Central memory CD4-positive, alpha-beta T cell (primary cell): ENCODE measurements around the gene PRPF40A.

Experiments
- DNase-seq: peaks from one replicate; pipeline ENCODE4 v3.0.0; 2022

The PRPF40A gene

DNA sequence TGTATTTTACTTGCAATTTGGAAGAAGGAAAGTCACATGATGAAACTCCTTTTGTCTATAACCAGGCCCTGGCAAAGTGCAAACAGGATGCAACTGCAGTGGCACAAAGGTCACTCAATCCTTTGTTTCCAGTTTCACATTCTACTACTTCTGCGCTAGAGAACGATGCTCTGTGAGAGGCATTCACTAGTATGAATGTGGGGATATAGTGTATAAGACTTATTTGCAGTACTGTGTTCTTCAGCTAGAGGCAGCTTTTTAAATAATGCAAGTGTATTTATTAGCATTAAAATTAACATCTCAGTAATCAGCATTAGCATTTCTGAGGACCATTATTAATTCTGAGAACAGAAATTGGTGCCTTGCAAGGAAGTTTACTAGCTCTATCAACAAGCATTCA lies 68.9 kb downstream of the PRPF40A start:
- DNase-seq: no peak

DNA sequence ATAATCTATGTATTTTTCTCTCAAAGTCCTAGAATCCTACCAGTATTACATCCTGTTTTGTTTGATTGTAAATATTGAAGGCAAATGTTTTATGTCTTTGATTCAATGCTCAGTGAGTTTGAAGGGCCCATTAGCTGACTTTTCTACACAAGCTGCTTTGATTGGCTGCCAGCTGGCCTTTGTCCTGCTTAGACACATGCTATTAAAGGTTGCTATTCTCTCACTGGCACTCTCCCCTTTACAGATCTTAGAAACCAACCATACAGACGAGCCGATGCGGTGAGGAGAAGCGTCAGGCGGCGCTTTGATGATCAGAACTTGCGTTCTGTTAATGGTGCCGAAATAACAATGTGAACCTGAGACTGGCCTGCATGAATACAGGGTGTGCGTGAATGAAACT lies 69.7 kb downstream of the PRPF40A start:
- no peak for DNase-seq

DNA sequence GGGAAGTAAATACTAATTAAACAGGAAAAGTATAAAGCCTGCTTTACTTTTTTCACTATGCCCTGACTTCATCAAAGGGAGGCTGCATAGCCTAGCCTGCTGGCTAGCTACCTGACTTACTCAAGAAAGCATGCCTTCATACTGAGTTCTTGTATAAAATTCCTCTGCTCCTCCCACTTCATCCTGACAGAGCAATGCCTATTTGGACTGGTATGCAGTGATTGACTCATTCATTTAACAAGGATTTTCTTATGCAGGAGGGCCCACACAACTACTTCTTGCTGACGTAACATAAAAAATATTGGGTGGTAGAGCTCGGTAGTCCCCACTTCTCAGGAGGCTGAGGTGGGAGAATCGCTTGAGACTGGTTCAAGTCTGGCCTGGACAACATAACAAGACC lies 70.5 kb downstream of the PRPF40A start:
- DNase-seq: no peak

DNA sequence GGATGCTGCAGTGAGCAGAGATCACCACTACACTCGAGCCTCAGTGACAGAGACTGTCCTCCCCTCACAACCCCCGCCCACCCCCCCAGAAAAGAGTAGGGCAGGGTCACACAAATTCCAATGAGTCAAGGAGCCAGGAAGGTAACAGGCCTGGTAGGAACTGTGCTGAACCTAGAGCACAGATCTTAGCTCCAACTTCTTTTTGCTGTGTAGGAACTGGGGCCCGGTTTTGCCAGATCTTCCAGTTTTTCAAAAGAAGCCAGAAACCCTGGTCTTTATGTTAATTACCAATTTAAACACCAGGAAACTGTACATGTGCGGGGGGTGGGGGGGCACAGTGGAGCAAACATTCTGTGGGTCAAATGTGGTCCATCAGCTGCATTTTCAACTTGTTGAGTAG lies 71.0 kb downstream of the PRPF40A start:
- no peak for DNase-seq

- DNase-seq: no peak
Observed at GRCh38 chr2:152644189-152644873, 72.9 kb downstream of the PRPF40A start.

GRCh38 chr2:152638590-152638989 lies 78.7 kb downstream of the PRPF40A start:
- DNase-seq: no peak

GRCh38 chr2:152638056-152638455 lies 79.2 kb downstream of the PRPF40A start:
- no peak for DNase-seq

DNA sequence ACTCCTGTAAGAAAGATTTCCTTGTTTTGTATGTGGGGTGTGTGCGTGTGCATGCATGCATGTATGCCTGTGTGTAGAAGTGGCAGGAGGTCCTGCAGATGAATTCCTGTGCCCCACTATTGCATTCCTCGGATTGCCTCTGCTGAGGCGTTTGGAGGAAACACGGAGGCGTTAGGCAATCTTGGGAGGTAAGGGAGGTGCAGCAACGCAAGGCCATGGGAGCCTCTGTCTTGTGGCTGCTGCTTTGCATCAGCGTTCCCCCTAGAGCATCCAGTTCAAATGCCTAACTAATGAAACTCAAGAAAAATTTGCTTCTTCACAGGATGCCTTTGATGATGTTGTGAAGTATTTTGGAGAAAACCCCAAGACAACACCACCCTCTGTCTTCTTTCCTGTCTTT lies 80.0 kb downstream of the PRPF40A start:
- no peak for DNase-seq

GRCh38 chr2:152635635-152636298 lies 81.5 kb downstream of the PRPF40A start:
- DNase-seq: peak; percentile 46

DNA sequence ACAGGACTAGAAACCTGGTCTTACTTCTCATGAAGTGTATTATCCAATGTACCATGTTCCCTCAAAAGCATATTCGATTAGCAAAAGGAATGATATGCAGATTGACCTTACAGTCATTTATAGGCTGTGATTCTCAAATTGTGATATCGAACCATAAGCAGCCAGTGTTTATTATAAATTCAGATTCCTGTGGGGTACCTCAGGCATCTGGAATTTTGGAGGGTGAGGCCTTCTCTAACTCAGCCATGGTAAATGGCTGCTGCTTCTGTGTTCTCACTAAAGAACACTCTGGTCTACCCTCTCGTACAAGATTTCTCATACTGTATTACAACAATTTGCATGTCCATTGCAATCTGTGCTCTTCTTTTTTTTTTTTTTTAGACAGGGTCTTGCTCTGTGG lies 84.5 kb downstream of the PRPF40A start:
- DNase-seq: no peak

DNA sequence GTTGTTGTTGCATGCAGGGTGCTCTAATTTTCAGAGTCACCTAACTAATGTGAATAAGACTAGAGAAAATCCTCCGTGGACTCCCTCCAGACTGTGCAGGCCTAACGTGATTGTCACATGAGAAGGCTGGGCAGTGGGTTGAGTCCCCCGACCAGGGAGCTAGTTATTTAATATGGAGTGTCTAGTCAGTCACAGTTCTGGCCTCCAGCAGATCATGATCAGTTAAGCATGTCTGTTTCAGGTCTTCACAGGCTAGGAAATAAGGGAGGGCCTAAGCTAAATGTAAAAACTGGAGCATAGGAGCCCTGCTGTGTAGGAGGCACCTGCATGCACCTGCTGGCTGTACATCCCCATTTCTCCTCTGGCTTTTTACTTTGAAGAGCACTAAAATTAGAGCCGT lies 86.8 kb downstream of the PRPF40A start:
- no peak for DNase-seq

DNA sequence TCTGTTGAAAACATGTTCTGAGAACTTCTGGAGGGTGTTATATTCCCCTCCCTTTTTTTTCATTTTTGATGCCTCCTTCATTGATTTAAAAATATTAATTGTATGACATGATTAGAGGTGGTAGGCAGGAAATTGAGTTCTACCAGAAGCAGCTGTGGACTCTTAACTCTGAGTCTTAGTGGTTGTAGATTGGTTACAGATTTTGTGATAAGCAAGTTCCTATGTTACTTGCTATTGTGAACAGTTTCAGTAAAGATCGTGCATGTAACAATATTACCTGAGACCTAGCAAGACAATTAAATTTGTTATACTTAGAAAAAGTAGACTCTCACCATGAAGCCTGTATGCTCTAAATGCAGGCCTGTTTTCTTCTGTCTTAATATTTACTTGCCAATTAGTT lies 88.1 kb downstream of the PRPF40A start:
- DNase-seq: no peak

DNA sequence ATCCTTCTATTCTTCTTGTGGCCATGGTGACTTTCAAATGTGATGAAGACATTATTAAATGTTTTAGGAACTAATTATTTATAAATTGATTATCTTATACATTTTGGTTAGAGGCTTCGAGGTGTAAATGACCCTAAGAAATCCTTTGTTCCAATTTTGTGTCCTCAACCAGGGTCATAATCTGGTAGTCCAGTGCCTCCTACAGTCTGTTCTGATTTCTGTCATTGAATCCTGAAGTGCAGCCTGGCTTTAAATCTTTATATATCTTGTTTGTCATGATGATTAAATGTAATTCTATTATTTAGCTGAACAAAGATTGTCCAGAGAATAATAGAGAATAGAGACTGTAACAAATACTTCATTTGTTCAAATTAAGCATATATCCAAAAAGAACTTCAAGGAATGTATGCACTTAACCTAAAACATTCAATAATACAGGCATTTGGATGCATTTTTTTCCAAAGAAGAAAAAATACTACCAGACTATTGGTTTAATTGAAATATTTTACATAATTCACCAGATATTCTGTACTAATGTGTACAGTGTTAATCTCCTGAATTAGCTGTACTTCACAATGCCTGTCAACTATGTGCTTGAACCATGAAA lies 89.8 kb downstream of the PRPF40A start:
- DNase-seq: no peak

DNA sequence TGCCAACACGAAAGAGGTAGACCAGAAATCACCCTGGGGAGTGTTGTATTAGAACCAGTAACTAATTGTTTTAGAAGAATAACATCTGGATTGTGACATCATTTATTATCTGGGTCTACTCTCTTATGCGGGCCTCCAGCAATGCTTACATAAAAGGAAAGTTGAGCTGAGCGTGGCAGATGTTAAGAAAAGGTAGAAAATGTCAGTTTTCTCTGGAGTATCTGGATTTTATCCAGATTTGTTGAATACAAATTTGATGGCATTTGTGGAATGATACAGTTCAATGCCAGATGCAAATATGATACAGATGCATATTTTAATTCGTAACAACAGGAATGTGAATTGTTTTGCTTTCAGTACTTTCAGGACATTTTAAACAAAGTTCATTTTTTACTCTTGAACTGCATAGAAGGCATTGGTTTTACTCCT lies 90.3 kb downstream of the PRPF40A start:
- DNase-seq: no peak

GRCh38 chr2:152624805-152625204 lies 92.5 kb downstream of the PRPF40A start:
- no peak for DNase-seq

DNA sequence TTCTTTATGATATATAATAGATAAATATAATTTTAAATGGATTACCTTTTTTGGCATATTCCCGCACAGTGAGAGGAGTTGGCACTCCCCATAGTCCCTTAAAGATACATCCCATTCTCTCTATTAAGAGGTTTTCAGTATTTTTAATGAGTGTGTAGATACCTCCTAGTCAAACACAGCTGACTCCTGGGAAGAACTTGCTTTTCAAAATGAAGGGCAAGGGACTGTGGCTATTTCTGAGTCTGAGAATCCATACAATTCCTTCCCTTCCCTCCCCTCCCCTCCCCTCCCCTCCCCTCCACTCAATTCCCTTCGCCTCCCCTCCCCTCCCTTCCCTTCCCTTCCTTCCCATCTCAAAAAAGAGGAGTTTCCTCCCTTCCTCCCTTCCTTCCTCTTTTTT lies 93.5 kb downstream of the PRPF40A start:
- no peak for DNase-seq

GRCh38 chr2:152623076-152623740 lies 94.1 kb downstream of the PRPF40A start:
- no peak for DNase-seq

- no peak for DNase-seq
Observed at GRCh38 chr2:152622219-152622618, 95.0 kb downstream of the PRPF40A start.

DNA sequence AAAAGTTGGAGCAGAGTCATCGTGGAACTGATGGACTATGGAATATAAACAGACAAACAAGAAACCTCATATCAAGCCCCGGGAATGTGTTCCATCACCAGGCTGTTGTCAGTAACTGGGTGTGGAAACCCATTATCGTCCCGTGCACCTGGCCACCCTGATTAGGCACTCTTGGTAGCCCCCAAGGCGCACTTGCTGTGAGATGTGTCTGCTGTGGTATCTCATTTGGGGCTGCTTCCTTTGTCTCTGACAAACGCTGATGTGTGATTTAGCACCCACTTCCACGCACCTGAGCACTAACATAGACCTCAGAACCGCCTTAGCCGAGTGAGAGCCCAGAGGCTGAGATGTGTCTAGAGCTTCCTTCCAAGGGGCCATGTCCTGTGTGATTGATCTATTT lies 96.3 kb downstream of the PRPF40A start:
- DNase-seq: no peak

GRCh38 chr2:152620208-152620607 lies 97.1 kb downstream of the PRPF40A start:
- DNase-seq: no peak

DNA sequence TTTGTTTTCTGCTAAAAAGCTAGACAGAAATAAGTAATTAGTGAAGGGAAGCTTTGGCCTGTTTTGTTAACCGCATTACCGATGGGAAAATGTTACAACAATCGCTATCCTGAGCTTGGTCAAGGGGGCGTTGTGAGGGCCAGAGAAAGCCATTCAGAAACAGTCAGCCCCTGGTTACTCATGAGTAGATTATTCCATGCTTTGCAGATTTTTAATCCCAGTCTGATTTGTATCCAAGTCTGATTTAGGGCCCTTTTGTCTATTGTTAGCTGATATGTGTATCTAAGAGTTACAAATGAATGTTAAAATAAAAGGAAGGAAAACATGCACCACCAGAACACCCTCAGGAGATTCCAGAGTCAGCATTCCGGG lies 99.1 kb downstream of the PRPF40A start:
- DNase-seq: no peak

DNA sequence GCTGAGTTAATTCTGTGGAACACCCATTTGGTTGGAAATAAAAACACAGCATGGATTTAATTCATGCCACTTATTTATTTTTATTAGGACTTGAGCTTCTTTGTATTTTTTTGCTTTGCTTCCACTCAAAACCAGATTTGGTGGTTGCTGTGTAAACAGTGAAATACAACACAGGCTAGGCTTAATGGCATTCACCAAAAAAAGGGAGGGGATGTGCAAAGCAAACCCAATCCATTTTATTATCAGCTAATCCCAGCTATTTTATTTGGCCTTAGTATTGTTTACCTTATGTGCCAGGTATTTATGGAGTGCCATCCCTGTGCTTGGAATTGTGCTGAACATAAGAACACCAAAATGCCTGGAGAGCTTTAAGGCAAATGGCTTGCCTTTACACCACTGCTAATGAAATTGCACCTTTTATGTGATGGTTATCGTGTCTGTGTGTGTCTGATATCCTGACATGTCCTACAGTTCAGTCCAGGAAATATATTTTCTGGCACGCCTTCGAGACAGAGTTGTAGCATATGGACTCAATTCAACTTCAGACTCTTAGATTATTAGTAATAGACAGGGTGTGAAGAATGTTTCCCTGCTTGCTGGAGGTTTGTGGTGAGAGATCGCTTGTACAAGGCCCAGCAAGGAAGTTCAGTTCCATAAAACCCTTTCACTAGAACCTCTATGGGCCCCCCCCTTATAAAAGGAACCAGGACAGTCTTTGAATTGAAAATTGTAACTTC lies 99.6 kb downstream of the PRPF40A start:
- DNase-seq: no peak

DNA sequence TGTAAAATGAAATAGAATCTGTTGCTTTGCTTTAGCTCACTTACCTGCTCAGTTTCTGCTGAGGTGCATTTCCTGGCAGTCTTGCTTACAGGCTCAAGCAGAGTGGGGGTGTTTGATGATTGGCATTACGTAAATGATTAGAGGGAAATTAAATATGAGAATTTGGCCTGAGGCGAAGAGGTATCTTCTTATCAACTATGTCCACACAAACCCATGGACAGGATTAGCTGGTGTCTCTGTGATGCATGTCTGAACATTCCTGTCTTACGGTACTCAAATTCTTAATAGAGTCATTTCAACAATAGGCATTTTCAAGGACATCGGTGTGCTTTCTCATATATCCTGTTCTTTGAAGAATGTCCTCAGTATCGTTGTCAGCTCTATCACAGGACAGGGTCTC lies 102.1 kb downstream of the PRPF40A start:
- DNase-seq: no peak
